Glomerular visceral epithelial cell (primary cell): ENCODE data around the gene TRIM29.
"Not testable (repeated sequence)": the region's sequence is repeated elsewhere in the genome, so short reads cannot be mapped to it uniquely, and the experiment has no call there.

Source experiments
- DNase-seq: peaks from one replicate; pipeline ENCODE4 v3.0.0-alpha.2; 2016; ENCODE audit errors: extremely low spot score

The TRIM29 gene

GRCh38 chr11:120172054-120172911 lies 34.4 kb upstream of the TRIM29 start:
- DNase-seq = peak; percentile 54

DNA sequence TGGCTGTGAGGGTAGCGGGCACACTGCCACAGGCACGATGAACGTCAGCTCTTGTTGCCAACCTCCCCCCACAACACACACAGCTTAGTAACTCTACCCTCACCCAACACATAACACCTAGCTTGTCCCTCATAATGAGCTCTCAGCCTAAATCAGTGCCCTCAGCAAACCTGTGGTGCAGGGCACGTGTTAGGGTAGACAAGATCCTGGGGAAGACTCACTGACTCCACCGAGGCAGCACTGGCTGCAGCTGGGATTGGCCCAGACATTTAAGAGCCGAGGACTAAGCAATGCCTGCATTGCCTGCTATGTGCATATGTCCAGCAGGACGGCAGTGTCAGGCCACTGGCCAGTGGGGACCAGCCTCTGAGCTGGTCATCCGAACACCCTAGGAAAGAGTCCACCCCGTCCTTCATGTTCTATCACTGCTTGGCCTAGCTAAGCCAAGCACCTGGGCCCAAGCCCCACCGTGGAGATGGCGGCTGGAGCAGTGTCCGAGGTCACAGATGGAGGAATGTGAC lies 32.9 kb upstream of the TRIM29 start:
- no peak for DNase-seq

DNA sequence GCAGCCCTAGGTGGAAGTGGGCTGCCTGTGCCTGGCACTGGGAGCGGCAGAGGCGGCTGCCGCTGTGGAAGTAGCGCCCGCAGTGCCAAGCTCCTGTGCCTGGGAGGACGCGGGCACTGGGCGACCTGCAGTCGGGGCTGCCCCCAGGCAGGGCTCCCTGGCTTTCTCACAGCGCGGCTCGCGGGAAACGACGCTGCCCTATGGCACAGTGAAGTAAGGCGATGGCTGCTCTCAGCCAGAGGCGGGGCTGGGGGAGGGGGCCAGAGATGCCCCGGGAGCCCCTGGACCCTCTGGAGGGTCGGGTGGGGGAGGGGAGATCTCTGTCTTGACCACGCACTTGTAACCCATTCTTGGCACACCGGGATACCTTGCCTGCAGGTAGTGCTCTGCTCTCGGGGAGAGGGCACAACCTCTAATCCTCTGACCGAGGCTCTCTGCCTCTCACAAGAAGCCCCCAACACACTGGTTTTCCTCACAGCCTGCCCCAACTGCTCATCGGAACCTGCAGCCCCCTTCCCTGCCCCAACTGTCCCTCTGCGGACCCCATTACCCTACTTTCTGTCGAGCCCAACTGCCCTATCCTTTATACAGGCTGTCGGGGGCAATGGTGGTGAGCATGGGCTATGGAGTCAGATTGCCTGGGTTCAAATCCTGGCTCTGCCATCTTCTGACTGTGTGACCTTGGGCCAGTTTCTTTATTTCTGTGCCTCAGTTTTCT lies 32.2 kb upstream of the TRIM29 start:
- DNase-seq = no peak

- peak; percentile 55 for DNase-seq
These were observed 31.2 kb upstream of the TRIM29 start for GRCh38 chr11:120168960-120169681.

DNA sequence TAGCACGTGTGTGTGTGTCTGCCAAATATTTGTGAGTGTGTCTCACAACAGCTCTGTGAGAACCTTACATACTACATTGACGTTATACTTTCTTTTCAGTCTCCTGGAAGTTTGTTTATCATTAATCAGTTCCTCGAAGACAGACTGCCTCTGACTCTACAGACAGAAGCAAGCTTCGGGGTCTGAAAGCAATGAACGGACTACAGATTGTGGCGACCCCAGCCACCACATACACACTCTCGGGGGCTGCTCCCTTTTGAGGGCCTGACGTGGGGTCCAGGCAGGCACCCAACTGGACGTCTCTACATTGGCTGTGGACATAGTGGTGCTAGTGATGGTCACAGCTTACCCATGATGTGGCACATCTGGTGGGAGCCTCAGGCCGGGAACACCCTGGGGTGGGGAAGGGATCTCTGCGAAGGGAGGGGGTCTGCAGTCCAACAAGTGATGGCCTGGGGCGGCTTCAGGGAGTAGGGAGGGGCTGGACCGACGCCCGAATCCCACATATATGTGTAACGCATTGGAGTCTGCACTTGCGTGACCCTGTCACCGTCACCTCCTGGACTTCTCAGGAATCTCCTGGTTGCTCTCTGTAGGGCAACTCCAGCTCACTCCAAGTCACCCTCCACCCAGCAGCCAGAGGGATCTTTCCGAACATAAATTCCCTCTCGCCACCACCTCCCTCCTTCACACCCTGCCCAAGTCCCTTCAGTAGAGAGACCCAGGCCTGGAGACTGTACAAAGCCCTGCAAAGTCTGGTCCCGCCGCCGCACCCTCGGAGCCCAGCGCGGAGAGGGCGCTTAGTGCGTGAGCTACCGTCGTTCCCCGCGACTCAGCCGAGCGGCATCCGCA lies 30.4 kb upstream of the TRIM29 start:
- DNase-seq = no peak

DNA sequence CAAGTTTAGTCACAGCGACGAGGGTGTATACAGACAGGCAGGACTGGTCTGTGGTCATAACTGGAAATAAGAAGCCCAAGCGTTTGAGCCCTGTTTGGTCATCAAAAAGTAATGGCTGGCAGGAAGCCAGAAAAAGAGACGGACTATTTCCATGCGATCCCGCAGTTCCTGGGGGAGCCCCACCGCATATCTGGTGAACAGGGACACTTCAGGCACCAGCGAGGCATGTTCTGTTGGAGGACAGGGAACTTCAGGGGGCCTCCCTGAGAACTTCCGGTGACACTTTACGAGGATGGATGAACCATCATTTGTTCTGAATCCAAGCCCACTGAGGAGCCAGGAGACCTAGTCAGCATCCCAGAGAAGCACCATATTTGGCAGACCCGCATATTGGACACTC lies 29.7 kb upstream of the TRIM29 start:
- no peak for DNase-seq

- DNase-seq = no peak
These were observed 22.5 kb upstream of the TRIM29 start for GRCh38 chr11:120160436-120160835.

GRCh38 chr11:120153221-120153620 lies 15.3 kb upstream of the TRIM29 start:
- no peak for DNase-seq

- no peak for DNase-seq
These were observed 13.6 kb upstream of the TRIM29 start for GRCh38 chr11:120151536-120151935.

DNA sequence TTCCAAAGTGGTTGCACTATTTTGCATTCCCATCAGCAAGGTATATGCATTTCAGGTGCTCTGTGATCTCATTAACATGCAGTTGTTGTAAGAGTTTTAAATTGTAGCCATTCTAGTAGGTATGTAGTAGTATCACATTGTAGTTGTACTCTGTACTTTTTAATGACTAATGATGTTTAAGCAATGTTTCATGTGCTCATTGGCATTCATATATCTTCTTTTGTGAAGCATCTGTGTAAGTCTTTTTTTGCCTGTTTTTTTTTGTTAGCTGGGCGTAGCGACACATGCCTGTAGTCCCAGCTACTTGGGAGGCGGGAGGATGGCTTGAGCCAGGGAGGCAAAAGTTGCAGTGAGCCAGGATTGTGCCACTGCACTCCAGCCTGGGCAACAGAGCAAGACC lies 11.3 kb upstream of the TRIM29 start:
- no peak for DNase-seq

GRCh38 chr11:120147950-120148270 lies 10.0 kb upstream of the TRIM29 start:
- no peak for DNase-seq

DNA sequence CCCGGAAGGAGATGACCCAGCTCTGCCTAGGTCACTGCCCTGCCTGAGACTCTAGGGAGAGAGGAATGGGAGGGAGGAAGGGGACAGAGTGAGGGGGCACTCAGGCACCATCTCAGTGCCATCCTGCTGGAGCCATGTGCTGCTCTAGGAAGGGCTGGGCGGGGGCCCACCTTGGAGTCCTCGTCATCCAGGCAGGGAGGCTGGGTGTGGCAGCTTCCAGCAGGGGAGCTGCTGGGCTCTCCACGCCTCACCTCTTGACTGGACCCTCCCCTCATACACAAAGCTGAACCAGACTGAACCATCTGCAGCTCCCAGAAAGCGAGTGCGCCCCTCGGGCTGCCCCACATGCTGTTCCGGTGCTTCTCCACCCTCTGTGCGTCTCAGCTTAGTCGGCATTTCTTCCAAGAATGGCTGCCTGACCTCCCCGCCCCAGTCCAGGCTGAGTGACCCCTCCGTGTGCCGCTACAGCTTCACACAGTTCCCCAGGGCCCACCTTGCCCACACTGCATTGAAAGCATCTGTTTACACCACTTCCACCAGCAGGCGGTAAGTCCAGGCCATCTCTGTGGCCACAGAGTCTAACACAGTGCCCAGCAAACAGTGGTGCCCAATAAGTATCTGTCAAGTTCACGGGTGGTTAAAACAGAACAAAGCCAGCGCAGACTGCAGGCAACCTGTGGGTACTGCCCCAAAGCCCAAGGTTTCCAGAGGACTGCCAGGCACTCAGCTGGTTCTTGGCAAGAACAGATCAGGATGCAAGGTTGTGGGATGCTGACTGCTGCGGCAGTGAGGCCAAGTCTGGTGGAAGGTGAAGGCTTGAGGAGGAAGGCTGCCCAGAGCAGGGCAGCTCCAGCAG lies 9.4 kb upstream of the TRIM29 start:
- no peak for DNase-seq

DNA sequence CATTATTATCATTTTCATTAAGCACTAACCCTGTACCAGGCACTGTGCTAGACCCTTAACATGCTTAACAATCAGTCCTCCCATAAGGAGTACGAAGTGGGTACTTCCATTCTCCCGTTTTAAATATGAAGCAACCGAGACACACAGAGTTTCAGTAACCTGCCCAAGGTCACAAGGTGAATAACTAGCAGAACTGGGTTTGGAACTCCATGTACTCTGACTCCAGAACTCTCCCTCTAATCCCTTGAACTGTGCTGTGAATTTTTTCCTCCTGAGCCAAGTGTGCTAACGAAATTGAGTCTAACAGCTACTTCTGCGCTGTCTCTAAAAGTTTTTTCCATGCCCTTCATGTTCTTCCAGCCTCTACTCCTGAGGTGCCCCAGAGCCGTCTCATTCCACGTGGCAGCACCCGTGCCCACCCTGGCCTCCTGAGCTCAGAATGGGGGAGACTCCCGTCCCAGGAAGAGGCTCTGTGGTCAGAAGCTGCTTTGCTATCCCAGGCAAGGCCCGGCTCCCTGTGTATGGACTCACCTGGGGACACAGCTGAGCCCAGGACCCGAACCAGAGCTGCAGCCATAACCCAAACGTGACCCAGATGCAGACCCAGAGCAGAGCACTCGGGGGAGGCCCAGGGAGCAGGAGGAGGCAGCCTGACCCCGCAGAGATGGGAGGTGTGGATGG lies 8.6 kb upstream of the TRIM29 start:
- DNase-seq = no peak

DNA sequence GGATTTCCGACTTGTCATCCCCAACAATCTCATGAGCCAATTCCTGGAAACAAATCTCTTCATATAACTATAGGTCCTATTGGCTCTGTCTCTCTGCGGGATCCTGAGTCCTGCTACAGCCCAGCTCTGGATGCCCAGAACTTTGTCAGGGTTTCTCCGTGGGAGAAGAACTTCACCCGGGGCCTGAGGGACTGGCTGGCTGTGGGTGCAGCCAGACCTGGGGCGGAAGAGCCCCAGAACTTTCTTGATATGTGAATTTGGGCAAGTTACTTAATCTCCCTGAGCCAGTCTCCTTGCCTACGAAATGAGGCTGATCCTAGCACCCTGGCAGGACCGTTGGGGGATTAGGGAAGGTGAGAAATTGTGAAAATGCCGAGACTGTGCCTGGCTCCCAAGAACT lies 6.6 kb upstream of the TRIM29 start:
- no peak for DNase-seq

DNA sequence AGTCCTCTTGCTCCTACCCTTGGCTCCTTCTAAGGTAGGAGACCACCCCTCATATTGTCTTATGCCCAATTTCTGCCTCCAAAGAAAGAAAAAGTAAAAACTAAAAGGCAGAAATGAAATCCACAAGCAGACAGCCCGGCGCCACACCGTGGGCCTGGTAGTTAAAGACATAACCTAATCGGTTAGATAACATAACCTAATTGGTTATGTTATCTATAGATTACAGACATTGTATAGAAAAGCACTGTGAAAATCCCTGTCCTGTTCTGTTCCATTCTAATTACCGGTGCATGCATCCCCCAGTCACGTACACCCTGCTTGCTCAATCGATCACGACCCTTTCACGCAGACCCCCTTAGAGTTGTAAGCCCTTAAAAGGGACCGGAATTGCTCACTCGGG lies 5.6 kb upstream of the TRIM29 start:
- not testable (repeated sequence) for DNase-seq

- no peak for DNase-seq
These were observed 4.7 kb upstream of the TRIM29 start for GRCh38 chr11:120142441-120143100.

DNA sequence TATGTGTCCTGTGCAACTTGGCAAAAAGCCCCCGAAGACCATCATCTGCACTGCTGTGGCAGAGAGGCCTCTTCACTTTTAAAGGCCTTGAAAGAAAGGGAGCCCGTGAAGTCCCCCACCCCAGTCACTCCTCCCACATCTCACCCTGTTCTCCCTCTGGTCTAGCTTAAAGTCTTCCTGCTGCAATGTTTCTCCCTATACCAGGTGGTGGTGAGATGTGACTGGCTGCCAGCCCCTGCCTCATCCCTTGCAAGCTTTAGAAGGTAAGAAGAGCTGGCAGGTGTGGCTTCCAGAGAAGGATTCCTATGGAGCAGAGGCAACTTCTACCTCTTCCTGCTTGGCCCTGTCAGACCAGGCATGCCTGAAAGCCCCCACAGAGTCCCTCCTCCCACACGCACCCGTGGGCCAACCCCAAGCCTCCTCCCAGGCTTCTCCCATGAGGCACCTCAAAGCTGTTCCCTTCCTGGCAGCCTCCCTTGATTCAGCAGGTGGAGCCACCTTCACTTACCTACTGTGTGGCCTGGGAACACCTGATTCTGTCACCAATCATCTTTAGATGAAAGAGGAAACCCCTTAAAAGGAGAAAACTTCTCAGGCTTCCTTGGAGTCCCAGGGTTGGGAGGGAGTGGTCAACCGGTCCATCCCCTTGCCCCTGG lies 4.0 kb upstream of the TRIM29 start:
- no peak for DNase-seq

- DNase-seq = no peak
These were observed 3.3 kb upstream of the TRIM29 start for GRCh38 chr11:120141113-120141767.
